CD4-positive, alpha-beta T cell treated with Interleukin-4 for 4 hours (primary cell): ENCODE measurements around the gene PIEZO2.

Experiments
- DNase-seq: peaks from one replicate; pipeline ENCODE4 v3.0.0-alpha.2; 2020

Gene PIEZO2

GRCh38 chr18:10718809-10719208, 430.6 kb downstream of the PIEZO2 start:
- no peak for DNase-seq

- DNase-seq: no peak
Observed at GRCh38 chr18:10715791-10716190, 433.6 kb downstream of the PIEZO2 start.

GRCh38 chr18:10713409-10713808, 436.0 kb downstream of the PIEZO2 start:
- DNase-seq: no peak

- no peak for DNase-seq
Observed at GRCh38 chr18:10707294-10707693, 442.1 kb downstream of the PIEZO2 start.

GRCh38 chr18:10705786-10706185, 443.6 kb downstream of the PIEZO2 start:
- no peak for DNase-seq

- no peak for DNase-seq
Observed at GRCh38 chr18:10705291-10705690, 444.1 kb downstream of the PIEZO2 start.

GRCh38 chr18:10702206-10702605, 447.2 kb downstream of the PIEZO2 start:
- DNase-seq: no peak

GRCh38 chr18:10690366-10690765, 459.0 kb downstream of the PIEZO2 start:
- no peak for DNase-seq

GRCh38 chr18:10690035-10690329, 459.4 kb downstream of the PIEZO2 start:
- DNase-seq: no peak

GRCh38 chr18:10689236-10690034, 459.9 kb downstream of the PIEZO2 start:
- DNase-seq: no peak

- DNase-seq: no peak
Observed at GRCh38 chr18:10688766-10689165, 460.6 kb downstream of the PIEZO2 start.

GRCh38 chr18:10687161-10687925, 462.0 kb downstream of the PIEZO2 start:
- DNase-seq: no peak

GRCh38 chr18:10686308-10686707, 463.1 kb downstream of the PIEZO2 start:
- no peak for DNase-seq

- no peak for DNase-seq
Observed at GRCh38 chr18:10685484-10685883, 463.9 kb downstream of the PIEZO2 start.

GRCh38 chr18:10682368-10682714, 467.0 kb downstream of the PIEZO2 start:
- DNase-seq: no peak

- no peak for DNase-seq
Observed at GRCh38 chr18:10681581-10682367, 467.6 kb downstream of the PIEZO2 start.

- no peak for DNase-seq
Observed at GRCh38 chr18:10680271-10680596, 469.1 kb downstream of the PIEZO2 start.

- no peak for DNase-seq
Observed at GRCh38 chr18:10679557-10680270, 469.7 kb downstream of the PIEZO2 start.

- no peak for DNase-seq
Observed at GRCh38 chr18:10671441-10671840, 477.9 kb downstream of the PIEZO2 start.

- DNase-seq: no peak
Observed at GRCh38 chr18:10670856-10671255, 478.5 kb downstream of the PIEZO2 start.

- DNase-seq: no peak
Observed at GRCh38 chr18:10669441-10670100, 479.8 kb downstream of the PIEZO2 start.

GRCh38 chr18:10663750-10664149, 485.6 kb downstream of the PIEZO2 start:
- DNase-seq: no peak

GRCh38 chr18:10661317-10661716, 488.1 kb downstream of the PIEZO2 start:
- no peak for DNase-seq
